Measurements from ENCODE around the gene POC1A.

The POC1A gene

GRCh38 chr3:52085681-52086282, 68.4 kb downstream of the POC1A start:
- peak; percentile 67 for DNase-seq
- ATAC-seq: peak; percentile 78

GRCh38 chr3:52084954-52085680, 69.1 kb downstream of the POC1A start:
- DNase-seq (no peak), ATAC-seq (no peak)

GRCh38 chr3:52084216-52084945, 69.8 kb downstream of the POC1A start:
- no peak for DNase-seq
- no peak for ATAC-seq

DNA sequence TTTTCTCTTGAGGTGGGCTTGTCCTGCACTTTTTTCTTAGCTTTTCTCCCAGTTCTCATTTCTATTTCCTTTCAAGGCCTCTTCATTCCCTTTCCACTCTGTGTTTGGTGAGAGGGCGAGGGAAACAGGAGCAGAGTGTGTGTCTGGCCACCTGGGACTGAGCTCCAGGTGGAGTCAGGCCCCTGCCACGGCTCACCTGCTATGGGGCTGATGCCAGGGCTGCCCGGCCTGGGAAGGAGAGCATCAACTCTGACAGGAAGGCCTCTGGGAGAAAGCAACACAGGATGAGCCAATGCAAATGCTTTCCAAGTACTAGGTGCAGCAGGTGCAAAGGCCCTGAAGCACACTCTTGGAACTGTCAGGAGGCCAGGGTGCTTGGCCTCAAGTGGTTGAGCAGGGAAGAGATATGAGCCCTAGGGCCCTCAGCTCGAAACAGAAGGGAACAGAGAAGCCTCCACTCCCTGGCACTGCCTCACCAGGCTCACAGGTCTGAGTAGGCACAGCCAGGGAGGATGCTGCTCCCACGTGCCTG, 70.6 kb downstream of the POC1A start:
- DNase-seq: no peak
- no peak for ATAC-seq

GRCh38 chr3:52082951-52083350, 71.3 kb downstream of the POC1A start:
- no peak for DNase-seq

DNA sequence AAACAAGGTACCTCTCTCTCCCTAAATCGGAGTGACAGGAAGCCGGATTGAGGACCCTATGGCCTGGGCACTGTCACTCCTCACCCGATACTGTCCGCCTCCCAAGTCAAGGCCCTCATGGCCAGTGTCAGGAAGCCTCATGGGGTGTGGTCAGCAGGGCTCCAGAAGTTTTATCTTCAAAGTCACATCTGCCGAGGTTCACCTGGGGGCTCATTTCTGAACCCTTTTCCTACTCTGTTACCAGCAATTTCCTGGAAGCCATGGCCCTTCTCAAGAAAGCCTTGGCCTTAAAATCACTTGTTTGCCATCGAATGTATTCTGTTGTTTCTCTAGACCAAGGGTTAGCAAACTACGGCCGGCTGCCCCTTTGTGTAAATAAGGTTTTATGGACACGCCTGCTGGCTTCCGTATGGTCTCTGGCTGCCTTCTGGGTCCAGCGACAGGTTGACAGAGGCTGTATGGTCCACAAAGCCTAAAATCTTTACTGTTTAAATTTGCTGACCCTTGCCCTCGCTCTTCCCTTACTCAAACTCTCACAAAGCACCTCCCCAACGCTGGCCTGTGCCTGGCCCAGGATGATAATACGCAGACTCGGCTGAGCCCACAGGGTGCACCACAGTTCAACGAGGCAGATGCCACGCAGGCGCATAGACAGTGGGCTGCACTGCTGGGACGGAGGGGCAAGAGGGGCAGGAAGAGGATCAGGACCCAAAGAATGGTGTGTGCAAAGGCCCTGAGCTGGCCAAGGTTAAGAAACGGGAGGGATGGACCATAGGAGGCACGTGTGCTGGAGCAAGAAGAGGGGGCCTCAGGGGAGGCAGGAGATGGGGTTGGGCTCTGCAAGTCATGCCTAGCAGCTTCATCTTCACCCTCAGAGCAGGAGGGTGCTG, 73.1 kb downstream of the POC1A start:
- DNase-seq (no peak), ATAC-seq (no peak)

More at GRCh38 chr3:52082951-52083350, 71.3 kb downstream of the POC1A start:
- no peak for ATAC-seq

DNA sequence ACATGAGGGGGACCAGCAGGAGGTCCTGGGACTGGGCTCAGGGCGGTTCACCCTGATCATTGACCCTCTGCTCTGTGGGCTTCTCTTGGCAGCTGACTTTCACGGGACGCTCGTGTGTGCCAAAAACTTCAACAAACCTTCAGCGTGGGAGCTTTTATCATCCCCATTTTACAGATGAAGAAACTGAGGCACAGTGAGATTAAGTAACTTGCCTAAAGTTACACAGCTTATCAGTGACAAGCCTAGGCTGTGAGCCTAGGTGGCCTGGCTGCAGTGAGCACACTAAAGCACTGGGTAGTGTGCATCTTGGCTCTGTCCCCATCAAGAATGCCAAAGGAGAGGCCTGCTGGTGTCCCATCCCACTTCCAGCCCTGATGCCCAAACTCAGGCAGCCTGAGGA, 74.3 kb downstream of the POC1A start:
- ATAC-seq (no peak), DNase-seq (no peak)

DNA sequence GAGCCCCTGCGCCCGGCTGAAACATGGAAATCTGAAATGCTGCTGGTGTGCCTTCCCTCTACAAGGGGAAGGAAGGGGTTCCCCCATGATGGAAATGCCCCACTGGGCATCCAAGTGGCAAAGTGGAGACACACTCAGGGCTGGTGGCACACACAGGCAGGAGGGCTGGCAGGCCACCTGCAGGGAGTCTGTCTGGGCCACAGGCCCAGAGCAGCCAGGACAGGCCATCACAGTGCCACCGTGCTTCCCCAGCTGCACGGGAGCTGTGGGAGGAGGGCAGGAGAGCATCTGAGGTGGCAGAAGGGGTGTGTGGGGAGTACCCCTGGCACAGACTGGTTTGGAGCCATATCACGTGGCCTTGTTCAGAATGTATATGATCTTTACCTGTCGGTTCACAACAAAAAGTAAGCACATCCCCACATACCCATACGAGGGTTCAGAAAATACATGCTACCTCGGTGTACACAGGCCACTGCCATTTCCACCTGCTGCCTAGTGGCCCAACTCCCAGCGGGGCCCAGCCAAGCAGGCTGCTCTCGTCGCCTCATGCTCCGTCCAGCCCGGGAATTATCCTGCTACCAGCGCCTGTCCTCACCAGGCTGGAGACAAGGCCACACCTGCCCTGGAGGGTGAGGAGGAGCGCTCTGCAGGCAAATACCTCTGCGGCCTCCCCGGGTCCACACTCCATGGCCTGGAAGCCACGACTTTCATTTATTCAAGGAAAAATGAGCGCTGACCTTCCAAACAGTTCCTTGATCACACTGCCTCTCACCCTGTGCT, 75.3 kb downstream of the POC1A start:
- no peak for ATAC-seq
- DNase-seq: no peak

DNA sequence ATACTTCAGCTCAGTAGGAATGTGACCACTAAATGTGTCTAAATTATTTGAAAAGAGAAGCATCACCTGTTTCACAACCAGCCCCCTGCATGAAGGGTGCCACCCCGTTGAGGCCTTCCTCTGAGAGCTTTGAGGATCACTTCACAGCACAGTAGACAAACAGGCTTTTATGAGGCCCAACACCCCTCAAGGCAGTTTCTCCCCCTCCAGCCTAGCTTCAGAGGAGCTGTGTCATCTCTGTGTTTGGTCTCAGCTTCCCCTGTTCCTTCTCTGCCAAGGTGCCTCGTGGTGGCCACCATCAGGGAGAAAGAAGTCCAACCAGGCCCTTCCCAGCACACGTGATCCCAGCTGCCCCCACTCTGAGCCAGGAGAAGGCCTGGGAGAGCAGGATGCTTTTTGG, 76.3 kb downstream of the POC1A start:
- DNase-seq: no peak
- ATAC-seq: no peak

DNA sequence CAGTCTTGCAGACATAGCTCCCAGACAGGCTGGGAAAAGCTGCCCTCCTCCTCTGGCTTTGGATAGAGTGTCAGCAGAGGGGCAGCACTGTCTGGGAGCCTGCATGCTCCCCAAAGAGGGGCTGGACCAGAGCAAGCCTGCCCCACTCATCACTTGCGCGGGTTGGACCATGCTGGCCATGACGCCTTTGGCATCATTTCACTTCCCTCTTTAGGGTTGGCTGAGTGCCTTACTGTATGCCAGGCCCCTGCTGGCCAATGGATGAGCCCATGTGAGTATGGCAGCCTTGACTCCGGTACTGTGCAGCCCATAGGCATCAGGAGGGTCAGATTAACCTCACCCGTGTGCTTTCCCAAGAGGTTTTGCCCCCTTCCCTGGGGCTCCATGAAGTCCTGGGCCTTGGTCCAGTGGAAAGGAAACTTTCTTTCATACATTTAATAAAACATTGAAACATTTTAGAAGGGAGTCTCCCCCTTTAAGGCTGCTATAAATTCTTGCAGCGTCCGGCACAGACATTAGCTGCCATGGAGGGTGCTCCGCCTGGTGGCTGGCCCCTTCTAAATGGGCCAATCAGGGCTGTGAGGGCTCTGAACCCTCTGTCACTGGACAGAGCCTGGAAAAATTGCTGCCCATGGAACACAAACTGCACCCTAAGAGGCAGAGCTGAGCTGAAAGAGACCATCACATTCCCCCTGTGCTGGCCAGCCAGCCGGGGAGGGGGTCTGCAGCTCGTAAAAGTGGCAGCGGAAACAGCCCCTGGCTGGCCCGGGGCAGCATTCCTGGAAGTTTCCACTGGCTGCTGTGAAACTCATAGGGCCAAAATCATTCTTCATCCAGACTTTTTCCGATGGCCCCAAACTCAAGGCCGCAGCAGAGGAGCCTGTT, 77.1 kb downstream of the POC1A start:
- DNase-seq: no peak
- no peak for ATAC-seq

- no peak for ATAC-seq
- no peak for DNase-seq
These were observed 80.7 kb downstream of the POC1A start for GRCh38 chr3:52073490-52073889.

DNA sequence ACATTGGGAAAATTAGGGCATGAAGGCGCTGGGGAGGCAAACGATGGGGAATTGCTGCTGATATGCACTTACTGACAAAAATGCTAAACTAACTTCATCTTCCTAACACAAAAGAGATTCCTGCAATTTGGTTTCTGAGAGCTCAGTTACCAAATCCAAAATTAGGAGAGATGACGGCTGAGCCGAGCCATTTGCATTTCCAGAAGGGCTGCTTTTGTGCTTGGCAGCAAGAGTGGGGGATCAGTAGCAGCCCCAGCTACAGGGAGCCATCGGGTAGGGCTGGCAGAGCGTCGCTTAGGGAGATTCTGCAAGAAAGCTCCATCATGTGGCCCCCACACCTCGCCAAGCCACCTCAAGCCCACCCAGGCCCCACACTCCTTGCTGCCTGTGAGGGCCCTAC, 81.8 kb downstream of the POC1A start:
- ATAC-seq (no peak), DNase-seq (no peak)

- ATAC-seq (no peak), DNase-seq (no peak)
These were observed 82.2 kb downstream of the POC1A start for GRCh38 chr3:52072020-52072419.

DNA sequence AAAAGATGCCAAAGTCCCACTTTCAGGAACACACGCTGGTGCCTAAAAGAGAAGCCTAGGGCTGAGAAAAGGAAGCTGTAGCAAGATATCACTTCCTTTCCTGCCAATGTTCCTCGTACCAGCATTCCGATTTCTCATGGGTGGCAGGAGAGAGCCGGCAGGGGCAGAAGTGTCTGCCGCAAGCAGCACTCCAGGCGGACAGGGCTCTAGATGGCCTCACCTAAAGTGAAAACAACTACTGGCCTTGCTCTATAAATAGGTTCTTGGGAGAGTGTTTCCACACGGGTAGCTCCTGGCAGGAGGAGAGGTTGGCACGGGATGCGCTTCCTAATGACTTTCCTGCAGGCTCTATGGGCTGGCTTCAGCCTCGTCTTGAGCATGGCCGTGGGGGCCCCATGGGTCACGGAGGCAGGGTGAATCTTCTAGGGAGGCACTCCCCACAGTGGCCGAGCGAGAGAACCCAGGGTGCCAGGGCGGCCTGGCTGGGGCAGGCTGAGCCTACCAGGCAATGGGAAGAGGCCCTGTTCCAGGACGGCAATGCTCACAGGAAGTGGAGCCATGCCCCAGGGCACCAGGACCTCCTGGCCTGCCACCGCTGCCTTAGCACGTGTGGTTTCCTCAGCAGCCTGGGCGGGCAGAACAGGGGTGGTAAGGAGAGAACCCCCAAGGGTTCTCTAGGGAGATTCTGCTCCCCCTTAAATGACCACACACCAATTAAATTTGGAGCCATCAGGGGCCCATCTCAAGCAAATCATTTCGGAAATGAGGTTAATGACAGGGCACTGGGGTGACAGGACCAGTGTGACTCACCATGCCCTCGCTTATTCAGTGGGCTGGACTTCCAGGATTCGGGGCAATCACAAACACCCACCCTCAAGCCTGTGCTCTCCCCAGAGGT, 83.2 kb downstream of the POC1A start:
- ATAC-seq (peak; percentile 42), DNase-seq (no peak)

DNA sequence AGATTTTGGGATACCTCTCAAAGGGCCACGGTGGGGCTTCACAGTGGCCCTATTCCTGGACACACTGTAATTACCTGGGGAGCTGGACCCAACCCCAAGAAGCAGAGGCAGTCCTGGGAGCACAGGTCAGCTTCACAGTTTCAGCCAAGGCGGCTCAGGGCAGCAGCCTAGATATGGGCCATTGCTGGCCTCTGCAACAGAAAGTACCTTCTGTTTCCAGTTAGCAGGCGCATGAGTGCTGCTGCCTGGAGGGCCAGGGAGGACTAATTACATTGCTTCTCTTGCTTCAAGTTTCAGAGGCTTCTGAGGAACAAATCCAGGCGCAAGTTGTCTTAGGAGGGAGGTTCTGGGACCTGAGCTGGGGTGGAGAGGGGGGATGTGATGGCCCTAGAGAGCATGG, 84.4 kb downstream of the POC1A start:
- ATAC-seq: no peak
- DNase-seq: no peak

DNA sequence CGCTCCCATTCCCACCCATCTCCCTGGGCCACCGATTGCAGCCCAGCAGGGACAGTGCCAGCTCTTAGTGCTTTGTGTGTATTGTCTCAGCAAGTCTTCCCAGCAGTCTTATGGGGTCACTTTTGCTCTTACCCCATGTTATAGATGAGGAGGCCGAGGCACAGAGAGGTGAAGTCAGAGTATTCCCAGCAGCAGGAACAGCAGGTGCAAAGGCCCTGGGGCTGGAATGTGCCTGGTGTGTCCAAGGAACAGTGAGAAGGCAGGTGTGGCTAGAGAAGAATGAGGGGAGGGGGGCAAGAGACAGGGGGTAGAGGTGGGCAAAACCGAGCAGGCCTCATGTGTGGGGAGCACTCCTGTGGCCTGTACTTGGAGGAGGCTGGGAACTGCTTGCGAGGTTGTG, 85.1 kb downstream of the POC1A start:
- no peak for DNase-seq

DNA sequence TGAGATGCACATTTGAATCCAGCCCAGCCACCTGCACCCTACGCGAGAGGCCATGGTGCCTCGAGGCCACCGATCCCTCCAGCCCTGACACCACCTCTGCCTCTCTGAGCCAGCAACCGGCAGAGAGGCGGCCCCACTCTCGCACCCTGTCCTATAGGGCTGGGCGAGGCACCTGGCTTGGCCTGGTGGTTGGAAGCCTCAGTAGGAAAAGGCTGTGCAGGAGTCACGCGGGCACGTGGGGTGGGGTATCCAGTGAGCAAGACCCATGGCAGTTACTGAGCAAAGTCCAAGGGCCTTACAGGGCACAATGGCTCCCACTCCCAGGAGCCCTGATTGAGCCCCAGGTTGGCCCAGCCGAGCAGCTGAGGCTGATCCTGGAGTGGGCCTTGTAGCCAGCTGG, 85.5 kb downstream of the POC1A start:
- no peak for ATAC-seq
- DNase-seq: no peak

More for the DNA sequence above, 85.1 kb downstream of the POC1A start:
- no peak for ATAC-seq

DNA sequence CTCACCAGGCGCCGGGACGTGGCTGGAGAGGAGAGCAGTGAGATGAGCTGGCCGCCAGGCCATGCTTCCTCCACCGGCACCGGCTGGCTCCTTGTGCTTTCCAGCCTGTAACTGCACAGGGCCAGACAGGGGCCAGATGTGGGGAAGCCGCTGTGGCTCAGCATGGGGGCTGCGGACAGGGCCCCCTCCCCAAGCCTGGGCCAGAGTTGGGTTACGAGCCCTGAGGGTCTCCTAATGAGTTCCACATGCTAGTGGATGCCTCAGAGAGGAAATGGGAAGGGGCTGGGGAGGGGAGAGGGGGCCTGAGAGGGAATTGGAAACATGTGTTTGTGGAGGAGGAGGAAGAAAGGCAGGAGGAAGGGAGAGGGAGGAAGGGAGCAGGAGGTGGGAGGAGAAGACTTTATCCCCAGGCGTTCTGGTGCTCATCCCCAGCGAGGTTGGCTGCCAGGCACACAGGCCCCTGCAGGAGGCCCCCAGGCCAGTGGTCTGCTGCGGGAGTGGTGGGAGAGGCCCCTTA, 86.1 kb downstream of the POC1A start:
- ATAC-seq: no peak

GRCh38 chr3:52067526-52067925, 86.7 kb downstream of the POC1A start:
- ATAC-seq: no peak
- no peak for DNase-seq

More for the DNA sequence above, 86.1 kb downstream of the POC1A start:
- no peak for DNase-seq

Measured in stimulated activated naive CD8-positive, alpha-beta T cell treated with anti-CD3 and anti-CD28 coated beads, Interleukin-15, Interleukin-2, amounts not matched to agents 100 U/mL and 50 U/mL, for 24 hours (primary cell).